ENCODE measurements around the gene DNAJA4.

Gene DNAJA4

DNA sequence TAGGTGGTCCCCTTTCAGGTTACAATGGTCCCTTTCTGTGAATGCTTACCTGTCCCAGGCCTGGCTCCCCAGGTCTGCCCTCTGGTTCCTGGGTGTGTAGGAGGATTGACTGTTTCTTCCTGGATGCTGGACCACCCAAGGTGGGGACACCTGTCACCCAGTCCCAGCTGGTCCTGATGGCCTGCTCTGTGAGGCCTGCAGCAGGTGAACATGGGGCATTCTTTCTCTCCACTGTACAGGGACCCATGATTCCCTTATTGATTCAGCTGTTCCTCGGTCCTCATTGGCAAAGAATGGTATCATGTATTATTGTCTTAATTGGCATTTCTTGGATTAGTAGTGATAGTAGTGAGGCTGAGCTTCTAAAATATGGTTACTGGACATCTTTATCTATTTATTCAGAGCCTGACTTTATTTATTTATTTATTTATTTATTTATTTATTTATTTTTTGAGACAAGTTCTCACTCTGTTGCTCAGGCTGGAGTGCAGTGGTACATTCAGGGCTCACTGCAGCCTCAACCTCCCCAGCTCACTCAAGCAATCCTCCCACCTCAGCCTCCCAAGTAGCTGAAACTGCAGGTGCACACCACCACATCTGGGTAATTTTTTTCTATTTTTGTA lies 8.8 kb upstream of the DNAJA4 start:
- FAIRE-seq = no peak
- DNase-seq (ENCODE audit: insufficient read length, low spot score) = no peak
- no peak for TF ChIP-seq POLR2A (IDR thresholded peaks at IDR 0.05; ENCODE audit: low read depth, low read length)

DNA sequence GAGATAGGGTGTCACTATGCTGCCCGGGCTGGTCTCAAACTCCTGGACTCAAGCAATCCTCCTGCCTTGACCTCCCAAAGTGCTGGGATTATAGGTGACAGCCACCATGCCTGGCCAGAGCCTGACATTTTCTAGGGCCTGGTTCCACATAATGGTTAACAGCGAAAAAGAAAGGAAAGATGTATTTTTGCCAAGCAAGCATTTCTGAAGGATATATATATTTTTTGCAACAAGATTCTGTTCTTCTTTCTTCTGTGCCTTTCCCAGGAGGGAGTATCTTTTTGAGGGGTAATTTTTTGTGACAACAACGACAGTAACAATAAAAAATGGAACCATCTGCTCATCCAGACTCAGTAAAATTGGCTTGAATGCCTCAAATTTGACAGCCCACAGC lies 8.3 kb upstream of the DNAJA4 start:
- FAIRE-seq (no peak), DNase-seq (ENCODE audit: insufficient read length, low spot score) (no peak)
- TF ChIP-seq POLR2A (IDR thresholded peaks at IDR 0.05; ENCODE audit: low read depth, low read length) = no peak

DNA sequence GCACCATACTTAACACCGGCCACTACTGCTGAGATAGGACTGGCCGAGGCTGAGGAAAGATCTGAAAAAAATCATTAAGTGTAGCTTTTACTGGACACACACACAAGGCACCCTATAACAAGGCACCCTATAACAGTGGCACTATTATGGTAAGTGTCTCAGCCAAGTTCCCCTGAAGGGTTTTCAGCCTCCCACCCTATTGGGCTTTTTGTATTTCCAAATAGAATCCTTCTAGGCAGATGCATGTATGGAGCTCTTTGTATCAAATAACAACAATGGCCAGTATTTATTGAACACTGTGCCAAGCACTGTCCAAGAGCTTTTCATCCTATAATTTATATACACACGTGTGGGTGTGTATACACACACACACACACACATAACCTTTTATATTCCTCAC lies 6.7 kb upstream of the DNAJA4 start:
- FAIRE-seq (no peak), DNase-seq (ENCODE audit: insufficient read length, low spot score) (no peak)
- no peak for TF ChIP-seq POLR2A (IDR thresholded peaks at IDR 0.05; ENCODE audit: low read depth, low read length)

DNA sequence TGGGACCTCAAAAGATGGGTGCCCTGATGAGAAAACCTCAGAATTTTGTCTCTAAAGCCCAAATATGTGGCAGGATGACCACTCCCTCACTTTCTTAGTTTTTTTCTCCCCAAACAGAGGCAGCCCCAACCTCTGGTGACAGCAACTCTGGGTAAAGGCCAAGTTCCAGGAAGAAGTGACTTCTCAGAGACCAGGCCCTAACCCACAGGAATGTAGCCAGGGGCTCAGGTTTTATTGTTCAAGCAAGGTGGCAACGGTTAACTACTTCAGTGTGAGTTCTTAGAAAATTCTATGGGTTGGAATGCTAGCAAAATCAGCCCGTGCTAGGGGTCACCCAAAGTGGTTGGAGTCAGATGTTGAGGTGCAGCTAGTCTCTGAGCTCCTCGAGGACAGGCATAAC lies 5.1 kb upstream of the DNAJA4 start:
- no peak for DNase-seq (ENCODE audit: insufficient read length, low spot score)
- no peak for TF ChIP-seq POLR2A (IDR thresholded peaks at IDR 0.05; ENCODE audit: low read depth, low read length)
- FAIRE-seq = no peak

- TF ChIP-seq POLR2A (IDR thresholded peaks at IDR 0.05; ENCODE audit: low read depth, low read length) = no peak
- FAIRE-seq (no peak), DNase-seq (ENCODE audit: insufficient read length, low spot score) (no peak)
Observed at GRCh38 chr15:78260489-78260888, 3.9 kb upstream of the DNAJA4 start.

- DNase-seq (ENCODE audit: insufficient read length, low spot score) (no peak), FAIRE-seq (no peak)
- no peak for TF ChIP-seq POLR2A (IDR thresholded peaks at IDR 0.05; ENCODE audit: low read depth, low read length)
Observed at GRCh38 chr15:78261062-78261461, 3.3 kb upstream of the DNAJA4 start.

GRCh38 chr15:78263351-78263781 lies 996 bp upstream of the DNAJA4 start:
- FAIRE-seq = no peak
- no peak for DNase-seq (ENCODE audit: insufficient read length, low spot score)
- no peak for TF ChIP-seq POLR2A (IDR thresholded peaks at IDR 0.05; ENCODE audit: low read depth, low read length)

DNA sequence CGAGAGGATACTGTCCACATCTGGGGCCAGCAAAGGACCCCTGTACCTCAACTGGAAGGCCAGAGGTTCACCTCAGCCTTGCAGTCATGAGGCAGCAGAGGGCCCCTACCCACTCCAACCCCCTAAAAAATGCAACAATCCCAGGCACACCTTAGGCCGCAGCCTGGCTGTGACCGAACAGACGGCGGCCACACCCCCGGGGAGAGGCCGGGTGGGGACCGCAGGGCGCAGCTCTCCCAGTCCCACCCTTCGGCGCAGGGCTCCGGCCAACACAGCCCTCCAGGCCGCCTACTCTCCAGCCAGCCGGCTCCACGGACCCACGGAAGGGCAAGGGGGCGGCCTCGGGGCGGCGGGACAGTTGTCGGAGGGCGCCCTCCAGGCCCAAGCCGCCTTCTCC lies 457 bp upstream of the DNAJA4 start:
- no peak for FAIRE-seq
- no peak for DNase-seq (ENCODE audit: insufficient read length, low spot score)
- TF ChIP-seq POLR2A (IDR thresholded peaks at IDR 0.05; ENCODE audit: low read depth, low read length) = no peak

GRCh38 chr15:78265137-78265460 lies 737 bp downstream of the DNAJA4 start:
- DNase-seq (ENCODE audit: insufficient read length, low spot score) (no peak), FAIRE-seq (no peak)
- no peak for TF ChIP-seq POLR2A (IDR thresholded peaks at IDR 0.05; ENCODE audit: low read depth, low read length)

DNA sequence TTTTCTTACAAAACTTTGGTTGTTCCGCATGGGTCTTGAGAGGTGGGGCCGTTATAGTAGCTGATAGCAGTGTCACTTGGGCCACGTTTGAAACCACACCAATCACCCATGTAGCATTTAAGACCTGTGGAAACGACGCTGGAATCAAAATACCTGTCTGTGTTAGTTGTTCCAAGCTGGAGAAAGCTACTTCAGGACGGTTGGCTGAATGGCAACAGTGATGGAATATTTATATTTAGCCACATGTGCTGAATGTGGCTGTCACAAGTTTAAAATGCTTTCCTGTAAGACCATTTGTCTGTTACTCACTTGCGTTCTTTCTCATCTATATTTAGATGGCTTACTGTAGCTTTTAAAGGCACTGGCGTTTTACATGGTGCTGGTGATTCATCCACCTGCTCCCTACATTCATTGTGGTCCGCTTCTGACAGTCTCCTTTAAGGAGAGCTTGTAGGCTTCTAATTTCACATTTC lies 1.4 kb downstream of the DNAJA4 start:
- DNase-seq (ENCODE audit: insufficient read length, low spot score) (peak; percentile 66), FAIRE-seq (no peak)
- no peak for TF ChIP-seq POLR2A (IDR thresholded peaks at IDR 0.05; ENCODE audit: low read depth, low read length)

DNA sequence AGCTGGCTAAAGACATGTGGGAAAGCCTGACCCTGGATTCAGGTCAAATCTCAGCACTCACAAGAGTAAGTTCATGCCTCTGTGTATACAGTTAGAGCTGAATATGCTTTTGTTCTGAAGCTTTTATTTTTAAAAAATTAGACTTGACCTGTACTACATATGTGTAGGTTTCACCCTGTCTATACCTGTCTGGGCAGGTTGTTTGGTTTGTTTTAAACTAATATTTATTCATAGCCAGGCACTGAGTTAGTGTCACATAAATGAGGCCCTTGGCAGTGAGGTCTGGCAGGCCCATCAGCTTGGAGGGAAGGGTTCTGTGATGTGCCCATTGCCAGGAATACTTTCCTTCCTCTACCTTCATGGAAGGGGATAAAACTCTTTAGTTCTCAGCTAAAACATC lies 1.9 kb downstream of the DNAJA4 start:
- DNase-seq (ENCODE audit: insufficient read length, low spot score) (no peak), FAIRE-seq (no peak)
- TF ChIP-seq POLR2A (IDR thresholded peaks at IDR 0.05; ENCODE audit: low read depth, low read length) = no peak

- TF ChIP-seq POLR2A (IDR thresholded peaks at IDR 0.05; ENCODE audit: low read depth, low read length) = no peak
- DNase-seq (ENCODE audit: insufficient read length, low spot score) (no peak), FAIRE-seq (no peak)
Observed at GRCh38 chr15:78266806-78267205, 2.4 kb downstream of the DNAJA4 start.

DNA sequence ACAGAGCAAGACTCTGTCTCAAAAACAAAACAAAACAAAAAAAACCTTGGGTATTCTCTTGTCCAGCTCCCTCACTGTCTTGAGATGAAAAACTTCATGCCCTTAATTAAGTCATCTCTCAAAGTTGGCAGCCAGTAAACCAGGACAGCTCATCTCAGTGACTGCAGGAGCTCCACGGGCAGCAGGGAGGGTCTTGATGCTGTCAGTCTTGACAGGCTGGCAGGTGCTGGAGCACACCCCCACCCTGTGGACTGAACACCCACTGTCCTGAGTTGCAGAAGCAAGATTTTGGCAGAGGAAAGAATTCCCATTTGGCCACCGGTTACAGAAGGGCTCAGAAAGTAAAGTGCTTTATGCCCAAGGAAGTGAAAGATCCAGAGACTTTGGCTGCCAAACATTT lies 8.0 kb downstream of the DNAJA4 start:
- FAIRE-seq (no peak), DNase-seq (ENCODE audit: insufficient read length, low spot score) (no peak)
- TF ChIP-seq POLR2A (IDR thresholded peaks at IDR 0.05; ENCODE audit: low read depth, low read length) = no peak

GRCh38 chr15:78272776-78273175 lies 8.4 kb downstream of the DNAJA4 start:
- TF ChIP-seq POLR2A (IDR thresholded peaks at IDR 0.05; ENCODE audit: low read depth, low read length) = no peak
- no peak for DNase-seq (ENCODE audit: insufficient read length, low spot score)
- FAIRE-seq = no peak

- FAIRE-seq (no peak), DNase-seq (ENCODE audit: insufficient read length, low spot score) (no peak)
- no peak for TF ChIP-seq POLR2A (IDR thresholded peaks at IDR 0.05; ENCODE audit: low read depth, low read length)
Observed at GRCh38 chr15:78274994-78275393, 10.6 kb downstream of the DNAJA4 start.
